ENCODE measurements around the gene ZNF804B.

Gene ZNF804B

DNA sequence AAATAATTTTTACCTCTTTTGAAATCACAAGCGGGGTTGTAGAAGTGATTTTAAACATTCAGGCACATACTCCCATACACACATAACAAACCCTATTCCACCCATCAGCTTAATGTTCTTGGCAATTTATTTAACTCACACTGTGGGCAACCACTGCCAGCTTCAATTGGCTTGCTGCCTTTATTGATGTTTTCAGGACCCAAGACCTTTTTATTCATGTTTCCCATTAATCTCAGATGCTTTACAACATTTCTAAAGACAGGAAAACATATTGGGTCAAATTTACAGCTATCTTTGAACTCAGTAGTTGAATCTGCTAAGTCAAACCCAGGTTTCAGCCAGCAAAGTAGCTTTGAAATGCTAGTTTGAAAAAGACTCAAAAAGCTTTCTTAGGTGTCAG is 109.0 kb downstream of the ZNF804B start:
- Histone ChIP-seq H3K79me2 (ENCODE audit: insufficient read depth, low read length) (no peaks in the 10 kb centered on the region), H3K27me3 (ENCODE audit: insufficient read depth, low read length, poor library complexity, severe bottlenecking) (no peaks in the 10 kb centered on the region), H3K4me2 (ENCODE audit: low read depth, low read length, poor library complexity, severe bottlenecking) (no peak overlapping the region), H2AFZ (ENCODE audit: low read length) (no peak overlapping the region), H3K9me2 (replicated peaks; ENCODE audit: low read depth, low read length) (no peaks in the 10 kb centered on the region), H3K4me1 (ENCODE audit: insufficient read depth, low read length, poor library complexity, severe bottlenecking) (no peaks in the 10 kb centered on the region), H4K20me1 (ENCODE audit: insufficient read depth, low read length, poor library complexity, severe bottlenecking) (no peaks in the 10 kb centered on the region), H3K36me3 (ENCODE audit: insufficient read depth, low read length) (no peaks in the 10 kb centered on the region), H3F3A (ENCODE audit: low read depth) (no peaks in the 10 kb centered on the region), H3K4me3 (ENCODE audit: low read length, poor library complexity, severe bottlenecking) (no peak overlapping the region), H3K9ac (ENCODE audit: low read depth, low read length, poor library complexity, severe bottlenecking) (no peak overlapping the region), H3K9me3 (ENCODE audit: insufficient read depth, low read depth, low read length) (no peaks in the 10 kb centered on the region)
- no peak for TF ChIP-seq EZH2phosphoT487 (IDR thresholded peaks at IDR 0.05; ENCODE audit: borderline replicate concordance)

DNA sequence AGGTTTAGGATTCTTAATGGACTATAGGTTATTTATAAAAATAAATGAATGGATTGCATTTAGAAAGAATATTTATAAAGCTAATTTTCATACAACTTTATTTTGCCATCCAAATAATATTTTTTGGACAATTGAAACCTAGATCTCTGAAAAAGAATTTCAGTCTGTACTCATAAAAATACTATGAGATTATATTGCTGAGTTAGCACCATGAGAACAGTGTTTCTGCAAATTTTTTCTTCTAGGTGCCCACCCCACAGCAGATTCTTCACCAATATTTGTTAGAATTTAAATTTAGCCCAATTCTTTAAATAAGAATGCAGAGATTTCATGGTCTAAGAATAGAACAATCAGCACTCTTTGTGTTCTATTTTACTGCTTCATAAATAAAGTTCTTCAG is 121.6 kb downstream of the ZNF804B start:
- no peaks in the 10 kb centered on the region for H3K27me3 ChIP-seq (ENCODE audit: insufficient read depth, low read length, poor library complexity, severe bottlenecking)
- TF ChIP-seq, protein P1, sequence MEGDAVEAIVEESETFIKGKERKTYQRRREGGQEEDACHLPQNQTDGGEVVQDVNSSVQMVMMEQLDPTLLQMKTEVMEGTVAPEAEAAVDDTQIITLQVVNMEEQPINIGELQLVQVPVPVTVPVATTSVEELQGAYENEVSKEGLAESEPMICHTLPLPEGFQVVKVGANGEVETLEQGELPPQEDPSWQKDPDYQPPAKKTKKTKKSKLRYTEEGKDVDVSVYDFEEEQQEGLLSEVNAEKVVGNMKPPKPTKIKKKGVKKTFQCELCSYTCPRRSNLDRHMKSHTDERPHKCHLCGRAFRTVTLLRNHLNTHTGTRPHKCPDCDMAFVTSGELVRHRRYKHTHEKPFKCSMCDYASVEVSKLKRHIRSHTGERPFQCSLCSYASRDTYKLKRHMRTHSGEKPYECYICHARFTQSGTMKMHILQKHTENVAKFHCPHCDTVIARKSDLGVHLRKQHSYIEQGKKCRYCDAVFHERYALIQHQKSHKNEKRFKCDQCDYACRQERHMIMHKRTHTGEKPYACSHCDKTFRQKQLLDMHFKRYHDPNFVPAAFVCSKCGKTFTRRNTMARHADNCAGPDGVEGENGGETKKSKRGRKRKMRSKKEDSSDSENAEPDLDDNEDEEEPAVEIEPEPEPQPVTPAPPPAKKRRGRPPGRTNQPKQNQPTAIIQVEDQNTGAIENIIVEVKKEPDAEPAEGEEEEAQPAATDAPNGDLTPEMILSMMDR (conservative IDR thresholded peaks at IDR 0.05; ENCODE audit: low read length), result no peak
- TF ChIP-seq EZH2phosphoT487 (IDR thresholded peaks at IDR 0.05; ENCODE audit: borderline replicate concordance), result no peak
- no peak overlapping the region for H2AFZ ChIP-seq (ENCODE audit: low read length)
- no peak overlapping the region for H3K4me2 ChIP-seq (ENCODE audit: low read depth, low read length, poor library complexity, severe bottlenecking)
- H3K4me1 ChIP-seq (ENCODE audit: insufficient read depth, low read length, poor library complexity, severe bottlenecking), result no peaks in the 10 kb centered on the region
- H3F3A ChIP-seq (ENCODE audit: low read depth), result no peaks in the 10 kb centered on the region
- no peaks in the 10 kb centered on the region for H3K9me2 ChIP-seq (replicated peaks; ENCODE audit: low read depth, low read length)
- no peaks in the 10 kb centered on the region for H3K79me2 ChIP-seq (ENCODE audit: insufficient read depth, low read length)
- no peaks in the 10 kb centered on the region for H3K36me3 ChIP-seq (ENCODE audit: insufficient read depth, low read length)
- H3K4me3 ChIP-seq (ENCODE audit: low read length, poor library complexity, severe bottlenecking), result no peak overlapping the region
- no peaks in the 10 kb centered on the region for H3K9me3 ChIP-seq (ENCODE audit: insufficient read depth, low read depth, low read length)
- no peaks in the 10 kb centered on the region for H4K20me1 ChIP-seq (ENCODE audit: insufficient read depth, low read length, poor library complexity, severe bottlenecking)
- no peak overlapping the region for H3K9ac ChIP-seq (ENCODE audit: low read depth, low read length, poor library complexity, severe bottlenecking)

- Histone ChIP-seq H3K4me2 (ENCODE audit: low read depth, low read length, poor library complexity, severe bottlenecking) (no peak overlapping the region), H3K9ac (ENCODE audit: low read depth, low read length, poor library complexity, severe bottlenecking) (no peak overlapping the region), H2AFZ (ENCODE audit: low read length) (no peak overlapping the region), H3K36me3 (ENCODE audit: insufficient read depth, low read length) (no peaks in the 10 kb centered on the region), H3F3A (ENCODE audit: low read depth) (no peaks in the 10 kb centered on the region), H3K9me3 (ENCODE audit: insufficient read depth, low read depth, low read length) (no peaks in the 10 kb centered on the region), H4K20me1 (ENCODE audit: insufficient read depth, low read length, poor library complexity, severe bottlenecking) (no peaks in the 10 kb centered on the region), H3K4me1 (ENCODE audit: insufficient read depth, low read length, poor library complexity, severe bottlenecking) (no peaks in the 10 kb centered on the region), H3K27me3 (ENCODE audit: insufficient read depth, low read length, poor library complexity, severe bottlenecking) (no peaks in the 10 kb centered on the region), H3K79me2 (ENCODE audit: insufficient read depth, low read length) (no peaks in the 10 kb centered on the region), H3K4me3 (ENCODE audit: low read length, poor library complexity, severe bottlenecking) (no peak overlapping the region), H3K9me2 (replicated peaks; ENCODE audit: low read depth, low read length) (no peaks in the 10 kb centered on the region)
- TF ChIP-seq, protein P1 (conservative IDR thresholded peaks at IDR 0.05; ENCODE audit: low read length), result no peak
- no peak for TF ChIP-seq EZH2phosphoT487 (IDR thresholded peaks at IDR 0.05; ENCODE audit: borderline replicate concordance)
Observed at GRCh38 chr7:88885131-88885530, 125.6 kb downstream of the ZNF804B start.

GRCh38 chr7:88888684-88889083 is 129.2 kb downstream of the ZNF804B start:
- Histone ChIP-seq H3K4me1 (ENCODE audit: insufficient read depth, low read length, poor library complexity, severe bottlenecking) (no peaks in the 10 kb centered on the region), H3K9ac (ENCODE audit: low read depth, low read length, poor library complexity, severe bottlenecking) (no peak overlapping the region), H3K27me3 (ENCODE audit: insufficient read depth, low read length, poor library complexity, severe bottlenecking) (no peaks in the 10 kb centered on the region), H3K4me3 (ENCODE audit: low read length, poor library complexity, severe bottlenecking) (no peak overlapping the region), H4K20me1 (ENCODE audit: insufficient read depth, low read length, poor library complexity, severe bottlenecking) (no peaks in the 10 kb centered on the region), H3F3A (ENCODE audit: low read depth) (no peaks in the 10 kb centered on the region), H3K9me2 (replicated peaks; ENCODE audit: low read depth, low read length) (no peaks in the 10 kb centered on the region), H2AFZ (ENCODE audit: low read length) (no peak overlapping the region), H3K79me2 (ENCODE audit: insufficient read depth, low read length) (no peaks in the 10 kb centered on the region), H3K4me2 (ENCODE audit: low read depth, low read length, poor library complexity, severe bottlenecking) (no peak overlapping the region), H3K9me3 (ENCODE audit: insufficient read depth, low read depth, low read length) (no peaks in the 10 kb centered on the region), H3K36me3 (ENCODE audit: insufficient read depth, low read length) (no peaks in the 10 kb centered on the region)
- TF ChIP-seq, protein P1 (conservative IDR thresholded peaks at IDR 0.05; ENCODE audit: low read length), result no peak
- no peak for TF ChIP-seq EZH2phosphoT487 (IDR thresholded peaks at IDR 0.05; ENCODE audit: borderline replicate concordance)

Measured in Loucy (cell line).